A549 treated with Hydrocortisone at 1 μM for 4 hours (cell line): ENCODE data around the gene KLHL11. TPM values are rescaled to one million over a fixed set of nuclear protein-coding genes. Genes with fewer than 3 reads are reported as not detected.

Experiments
- total RNA-seq: library from RNA; stranded (reverse); fragments of 200-300 nt; extraction: Qiagen RNA extraction; gene quantifications from 5 replicates; pipeline ENCODE4 v1.2.3, GENCODE V29; 2022

KLHL11 gene, protein sequence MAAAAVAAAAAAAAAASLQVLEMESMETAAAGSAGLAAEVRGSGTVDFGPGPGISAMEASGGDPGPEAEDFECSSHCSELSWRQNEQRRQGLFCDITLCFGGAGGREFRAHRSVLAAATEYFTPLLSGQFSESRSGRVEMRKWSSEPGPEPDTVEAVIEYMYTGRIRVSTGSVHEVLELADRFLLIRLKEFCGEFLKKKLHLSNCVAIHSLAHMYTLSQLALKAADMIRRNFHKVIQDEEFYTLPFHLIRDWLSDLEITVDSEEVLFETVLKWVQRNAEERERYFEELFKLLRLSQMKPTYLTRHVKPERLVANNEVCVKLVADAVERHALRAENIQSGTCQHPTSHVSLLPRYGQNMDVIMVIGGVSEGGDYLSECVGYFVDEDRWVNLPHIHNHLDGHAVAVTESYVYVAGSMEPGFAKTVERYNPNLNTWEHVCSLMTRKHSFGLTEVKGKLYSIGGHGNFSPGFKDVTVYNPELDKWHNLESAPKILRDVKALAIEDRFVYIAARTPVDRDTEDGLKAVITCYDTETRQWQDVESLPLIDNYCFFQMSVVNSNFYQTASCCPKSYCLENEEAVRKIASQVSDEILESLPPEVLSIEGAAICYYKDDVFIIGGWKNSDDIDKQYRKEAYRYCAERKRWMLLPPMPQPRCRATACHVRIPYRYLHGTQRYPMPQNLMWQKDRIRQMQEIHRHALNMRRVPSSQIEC
- 2.1 to 5.0 TPM (median 2.9 TPM) in 5 replicates for total RNA-seq

GRCh38 chr17:41864836-41865595, at the start of gene KLHL11:
KLHL11 (minus strand) TSS chr17:41865423; CDS start chr17:41865370, 53 bp downstream.

GRCh38 chr17:41837761-41838538, 27.3 kb downstream of the KLHL11 start, which contains the start of gene KLHL10:
KLHL10 (plus strand) TSS chr17:41837825; CDS start chr17:41837933, 108 bp downstream.

GRCh38 chr17:41835800-41836549, 29.2 kb downstream of the KLHL11 start, which contains the start of gene NT5C3B:
NT5C3B (minus strand) TSS chr17:41836232; CDS start chr17:41836193, 39 bp downstream.

GRCh38 chr17:41812381-41813151, 52.7 kb downstream of the KLHL11 start, which contains the start of gene FKBP10:
FKBP10 (plus strand) TSS chr17:41813004; CDS start chr17:41813035, 31 bp downstream.

DNA sequence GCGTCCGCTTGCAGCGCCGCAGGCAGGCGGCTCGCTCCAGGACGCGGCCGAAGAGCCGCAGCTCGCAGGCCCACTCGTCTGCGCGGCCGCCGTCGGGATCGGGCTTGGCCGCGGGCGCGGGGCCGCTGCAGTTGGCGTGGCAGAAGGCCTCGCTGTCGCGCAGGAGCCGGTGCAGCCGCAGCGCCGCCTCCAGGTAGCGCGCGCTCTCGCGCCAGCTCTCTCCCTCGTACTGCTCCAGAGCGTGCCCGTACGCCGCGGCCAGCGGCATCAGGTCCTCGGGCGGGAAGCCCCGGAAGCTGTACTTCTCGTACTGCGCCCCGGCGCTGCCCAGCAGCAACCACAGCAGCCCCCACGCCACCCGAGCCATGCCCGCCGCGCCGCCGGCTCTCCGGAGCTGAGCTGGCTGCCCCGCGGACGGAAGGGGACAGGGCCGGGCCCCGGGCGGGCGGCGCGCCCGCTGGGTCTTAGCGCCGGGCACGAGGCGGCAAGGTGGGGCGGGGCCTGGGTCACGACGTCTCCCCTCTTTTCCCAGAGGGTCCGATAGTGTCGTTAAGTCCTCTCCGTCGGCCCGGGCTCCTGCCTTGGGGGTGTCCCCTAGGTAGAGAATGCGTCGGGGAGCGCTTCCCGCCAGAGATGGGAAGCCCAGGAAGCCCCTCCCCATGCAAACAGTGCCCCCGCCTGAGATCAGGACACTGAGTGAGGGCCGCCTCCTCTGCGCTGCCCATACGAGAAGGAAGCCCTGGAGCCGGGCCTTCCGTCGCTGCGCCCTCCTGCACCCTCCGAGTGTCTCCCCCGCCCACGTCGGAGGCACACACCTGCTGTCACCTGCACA, 53.5 kb downstream of the KLHL11 start, which contains the start of gene P3H4:
TSS of gene P3H4 (minus strand) at position 401 of the 832 bp plus-strand sequence. CDS start at position 367, 34 bp downstream.

Other genes with a start within 250 kb of the KLHL11 start
- gene KRT17, start 240.8 kb downstream of the KLHL11 start, total RNA-seq, result 0.54 to 1.9 TPM (median 0.78 TPM) in 5 replicates
- gene EIF1, start 176.5 kb downstream of the KLHL11 start, total RNA-seq, result 1,220 to 1,509 TPM (median 1,323 TPM) in 5 replicates
- 0.38 to 0.59 TPM in 2 of 5 replicates, not detected in the others for gene GAST, start 153.1 kb downstream of the KLHL11 start, total RNA-seq
- gene HAP1, start 130.8 kb downstream of the KLHL11 start, total RNA-seq, result 1.3 to 1.7 TPM (median 1.4 TPM) in 5 replicates
- gene JUP, start 78.7 kb downstream of the KLHL11 start, total RNA-seq, result 95.1 to 120 TPM (median 110 TPM) in 5 replicates
- 29.4 to 36.0 TPM (median 32.0 TPM) in 5 replicates for gene P3H4, start 53.5 kb downstream of the KLHL11 start, total RNA-seq
- gene FKBP10, start 52.4 kb downstream of the KLHL11 start, total RNA-seq, result 91.4 to 101 TPM (median 101 TPM) in 5 replicates
- gene NT5C3B, start 29.2 kb downstream of the KLHL11 start, total RNA-seq, result 102 to 111 TPM (median 106 TPM) in 5 replicates
- 0.05 to 0.25 TPM (median 0.10 TPM) in 3 of 5 replicates, not detected in the others for gene KLHL10, start 27.6 kb downstream of the KLHL11 start, total RNA-seq
- 227 to 340 TPM (median 260 TPM) in 5 replicates for gene ACLY, start 53.5 kb upstream of the KLHL11 start, total RNA-seq
- gene ODAD4, start 65.2 kb upstream of the KLHL11 start, total RNA-seq, result 1.1 to 1.7 TPM (median 1.6 TPM) in 5 replicates
- gene CNP, start 101.4 kb upstream of the KLHL11 start, total RNA-seq, result 64.1 to 67.9 TPM (median 66.6 TPM) in 5 replicates
- gene DNAJC7, start 152.0 kb upstream of the KLHL11 start, total RNA-seq, result 111 to 114 TPM (median 113 TPM) in 5 replicates
- gene NKIRAS2, start 154.7 kb upstream of the KLHL11 start, total RNA-seq, result 40.1 to 51.5 TPM (median 44.0 TPM) in 5 replicates
- 0.53 to 0.92 TPM (median 0.73 TPM) in 5 replicates for gene C17orf113, start 185.2 kb upstream of the KLHL11 start, total RNA-seq
- 0.12 to 0.39 TPM (median 0.30 TPM) in 5 replicates for gene ZNF385C, start 233.1 kb upstream of the KLHL11 start, total RNA-seq
- 0.22 to 0.62 TPM (median 0.45 TPM) in 5 replicates for gene DHX58, start 247.3 kb upstream of the KLHL11 start, total RNA-seq